IMR-90 (cell line): ENCODE measurements around the gene TUBGCP6. TPM values are rescaled to one million over a fixed set of nuclear protein-coding genes. Genes with fewer than 3 reads are reported as not detected.

Experiments used
- ATAC-seq: fragments of 200-7000 bp; cut with Tn5 transposase; 2 replicates; pipeline ENCODE4 v1.9.1; 2020; ENCODE audit warnings: low read depth, mild to moderate bottlenecking, moderate library complexity
- BruUV-seq: library from RNA; stranded (reverse); fragments of 400-500 nt; replicated peaks from 2 replicates; lab custom pipeline; 2021; lab: Mats Ljungman, UMichigan
- CTCF ChIA-PET: fragments of 300-600 bp; formaldehyde crosslinking; extraction: SDS; loops from one replicate; lab custom pipeline; 2021; ENCODE audit warnings: antibody characterized with exemption; lab: Yijun Ruan, JAX
- POLR2A ChIA-PET: fragments of 300-600 bp; sonication (Branson Sonifier 250); formaldehyde crosslinking; loops from one replicate; lab custom pipeline; 2022; ENCODE audit warnings: antibody characterized with exemption; ENCODE audit not compliant: unreplicated experiment; lab: Charles Lee
- DNase-seq: peaks from one replicate; pipeline ENCODE4 v3.0.0; 2013
- H2AFZ ChIP-seq: replicated peaks from 2 replicates; pipeline ENCODE3; 2013; ENCODE audit warnings: low read length, mild to moderate bottlenecking; ENCODE audit not compliant: poor library complexity
- H2AK5ac ChIP-seq: 2 replicates; pipeline ENCODE4 v1.6.1; 2013; ENCODE audit warnings: low read depth, low read length, inconsistent platforms
- H2AK9ac ChIP-seq: replicated peaks from 2 replicates; pipeline ENCODE3; 2013; ENCODE audit warnings: mild to moderate bottlenecking, low read depth, low read length, moderate library complexity; ENCODE audit not compliant: poor library complexity
- H2BK120ac ChIP-seq: 2 replicates; pipeline ENCODE4 v1.6.1; 2013; ENCODE audit warnings: low read depth, low read length, inconsistent platforms
- H2BK15ac ChIP-seq: 3 replicates; pipeline ENCODE4 v1.6.1; 2013; ENCODE audit warnings: low read depth, low read length, inconsistent platforms
- H2BK20ac ChIP-seq: 2 replicates; pipeline ENCODE4 v1.6.1; 2013; ENCODE audit warnings: low read depth, mild to moderate bottlenecking, inconsistent platforms, low read length, moderate library complexity
- H2BK5ac ChIP-seq: 2 replicates; pipeline ENCODE4 v1.6.1; 2013; ENCODE audit warnings: mild to moderate bottlenecking, low read depth, low read length, inconsistent platforms; ENCODE audit not compliant: poor library complexity, severe bottlenecking
- H3K14ac ChIP-seq: replicated peaks from 2 replicates; pipeline ENCODE4 v1.6.1; 2013; ENCODE audit warnings: low read depth, low read length, inconsistent platforms
- H3K18ac ChIP-seq: 2 replicates; pipeline ENCODE4 v1.6.1; 2013; ENCODE audit warnings: low read depth, low read length, control low read depth
- H3K23ac ChIP-seq: 2 replicates; pipeline ENCODE4 v1.6.1; 2013; ENCODE audit warnings: low read depth, low read length, inconsistent platforms
- H3K27ac ChIP-seq: 2 replicates; pipeline ENCODE4 v1.5.1; 2013; ENCODE audit warnings: mild to moderate bottlenecking, control low read depth, low read length; ENCODE audit not compliant: insufficient read depth
- H3K27me3 ChIP-seq: 2 replicates; pipeline ENCODE4 v1.6.1; 2013; ENCODE audit warnings: low read length; ENCODE audit not compliant: control insufficient read depth, insufficient read depth
- H3K36me3 ChIP-seq: 2 replicates; pipeline ENCODE4 v1.6.1; 2013; ENCODE audit warnings: low read length, mixed read lengths; ENCODE audit not compliant: control insufficient read depth, insufficient read depth
- H3K4ac ChIP-seq: 2 replicates; pipeline ENCODE4 v1.6.1; 2013; ENCODE audit warnings: low read depth, low read length, inconsistent platforms
- H3K4me1 ChIP-seq: 2 replicates; pipeline ENCODE4 v1.6.1; 2013; ENCODE audit warnings: low read length, mixed read lengths; ENCODE audit not compliant: control insufficient read depth, insufficient read depth
- H3K4me2 ChIP-seq: 2 replicates; pipeline ENCODE4 v1.6.1; 2013; ENCODE audit warnings: low read depth, mild to moderate bottlenecking, control low read depth, low read length, moderate library complexity
- H3K4me3 ChIP-seq: 2 replicates; pipeline ENCODE4 v1.5.1; 2013; ENCODE audit warnings: low read depth, mild to moderate bottlenecking, control low read depth, low read length, moderate library complexity; ENCODE audit not compliant: insufficient read depth
- H3K56ac ChIP-seq: 2 replicates; pipeline ENCODE4 v1.6.1; 2013; ENCODE audit warnings: low read length, inconsistent platforms; ENCODE audit not compliant: insufficient read depth; ENCODE audit errors: extremely low read depth
- H3K79me1 ChIP-seq, 2 experiments: 2 replicates each; pipeline ENCODE4 v1.6.1; 2013; ENCODE audit warnings: low read length in 2 of 2, inconsistent platforms in 1 of 2, low read depth in 1 of 2
- H3K9ac ChIP-seq: 2 replicates; pipeline ENCODE4 v1.6.1; 2013; ENCODE audit warnings: low read depth, low read length, control low read depth
- H3K9me1 ChIP-seq: 2 replicates; pipeline ENCODE4 v1.6.1; 2013; ENCODE audit warnings: low read length, inconsistent platforms; ENCODE audit not compliant: insufficient read depth
- H3K9me3 ChIP-seq: 2 replicates; pipeline ENCODE4 v1.6.1; 2013; ENCODE audit warnings: low read length; ENCODE audit not compliant: control insufficient read depth, insufficient read depth
- H4K20me1 ChIP-seq: 2 replicates; pipeline ENCODE4 v1.6.1; 2013; ENCODE audit warnings: low read length, inconsistent platforms; ENCODE audit not compliant: insufficient read depth
- H4K5ac ChIP-seq: 2 replicates; pipeline ENCODE4 v1.6.1; 2013; ENCODE audit warnings: mild to moderate bottlenecking, low read depth, low read length, control low read depth
- H4K8ac ChIP-seq, 2 experiments: 2 replicates each; pipeline ENCODE4 v1.6.1; 2013; ENCODE audit warnings: low read depth in 2 of 2, low read length in 2 of 2, control low read depth in 1 of 2, inconsistent platforms in 1 of 2
- H4K91ac ChIP-seq: 2 replicates; pipeline ENCODE4 v1.6.1; 2013; ENCODE audit warnings: low read depth, low read length, inconsistent platforms; ENCODE audit not compliant: insufficient read depth
- POLR2A ChIP-seq: IDR thresholded peaks from 2 replicates; pipeline ENCODE4 v1.6.1; 2012; ENCODE audit warnings: mild to moderate bottlenecking, low read depth, low read length
- WGBS, 2 experiments: methylation state at CpG; one replicate each; pipeline versions ENCODE4 v1.1.5 to v1.1.7; 2013; ENCODE audit warnings: missing lambda C conversion rate in 2 of 2; ENCODE audit not compliant: insufficient read length in 1 of 2; ENCODE audit errors: extremely low coverage in 2 of 2; 5-methylcytosine and 5-hydroxymethylcytosine counted together
- dilution Hi-C: fragments of 300-500 bp; cut with HindIII; formaldehyde crosslinking; loops from one replicate; pipeline ENCODE4 v1.14.3; 2018; ENCODE audit warnings: low sequenced_read_pairs; ENCODE audit not compliant: unreplicated experiment
- in situ Hi-C: fragments of 300-500 bp; cut with MboI; formaldehyde crosslinking; loops from 3 replicates; pipeline ENCODE4 v1.14.3; 2019; ENCODE audit warnings: low sequenced_read_pairs, inconsistent platforms, mixed read lengths
- intact Hi-C: fragments of 100-400 bp; cut with micrococcal nuclease; formaldehyde crosslinking; loops from 2 replicates; pipeline ENCODE4 v1.10.0; 2022
- polyA plus RNA-seq, 3 experiments: library from polyadenylated mRNA; depleted of rRNA; stranded (reverse); fragments of >200 nt; gene quantifications; 2 replicates each; pipeline ENCODE4 v1.2.3, GENCODE V29; 2012; ENCODE audit warnings: low replicate concordance in 1 of 3
- total RNA-seq: library from RNA; depleted of rRNA; stranded (reverse); fragments of >200 nt; gene quantifications from 2 replicates; pipeline ENCODE4 v1.2.3, GENCODE V29; 2012
- TF ChIP-seq, protein P1 (sequence below): fragments of 150-350 bp; IDR thresholded peaks from 2 replicates; pipeline ENCODE4 v1.6.1; 2016; ENCODE audit warnings: low read depth, mild to moderate bottlenecking, low read length, moderate library complexity, borderline replicate concordance

Gene TUBGCP6
- total and polyA plus RNA-seq, 2 of the 4 experiments (the other 2 are of a cell fraction) = 10.8 to 28.6 TPM

DNA sequence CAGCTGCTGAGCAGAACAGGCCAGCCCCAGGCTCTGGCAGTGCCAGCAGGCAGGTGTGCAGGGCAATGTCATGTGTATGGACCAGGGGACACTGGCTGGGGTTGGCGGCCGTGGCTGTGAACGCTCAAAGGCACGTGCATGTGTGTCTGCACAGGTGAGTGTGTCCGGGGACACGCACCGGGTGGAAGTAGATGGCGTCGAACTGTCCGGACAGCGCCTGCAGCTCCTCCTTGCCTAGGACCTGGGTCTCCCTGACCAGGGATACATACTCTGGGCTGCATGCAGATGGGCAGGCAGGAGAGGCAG lies 5.4 kb upstream of the TUBGCP6 start:
- peak overlapping the region; percentile 64 for H3K4me2 ChIP-seq
- peak overlapping the region; percentile 77 for H2AK5ac ChIP-seq
- H3K4me3 ChIP-seq = peak overlapping the region; percentile 88
- ATAC-seq (no peak), DNase-seq (no peak)
- H3K23ac ChIP-seq = no peak overlapping the region
- no peak overlapping the region for H2BK15ac ChIP-seq
- 0 out of 2 replicates have a peak overlapping the region, but pooled peaks have one; percentile 8 for H4K5ac ChIP-seq
- H4K91ac ChIP-seq = no peak overlapping the region
- POLR2A ChIA-PET = no interaction called here
- H2BK5ac ChIP-seq = peak overlapping the region; percentile 6
- peaks cover 38% of the 10 kb centered on the region for H3K36me3 ChIP-seq
- 0 out of 2 replicates have a peak, but pooled peaks cover 3% of the 10 kb centered on the region for H3K9me1 ChIP-seq
- no peak overlapping the region for H2BK120ac ChIP-seq
- in situ Hi-C loops = loop anchor here (5.0 kb wide), 1 partner anchor 77 kb away; the partner anchor contains the start of gene DENND6B
- no peak overlapping the region for H3K56ac ChIP-seq
- H3K14ac ChIP-seq = no peak overlapping the region
- CTCF ChIA-PET = no interaction called here
- 0 out of 2 replicates have a peak overlapping the region, but pooled peaks have one; percentile 91 for H3K4ac ChIP-seq
- H3K27me3 ChIP-seq = no peaks in the 10 kb centered on the region
- peak overlapping the region; percentile 82 for H3K9ac ChIP-seq
- peaks cover 21% of the 10 kb centered on the region for H4K20me1 ChIP-seq
- H3K4me1 ChIP-seq = peaks cover 15% of the 10 kb centered on the region
- no TSS peak for BruUV-seq
- no peaks in the 10 kb centered on the region for H3K9me3 ChIP-seq
- H3K79me1 ChIP-seq = peaks cover 9 to 42% of the 10 kb centered on the region in 2 experiments; a peak in 3 of 4 replicates
- TF ChIP-seq POLR2A = peak; percentile 11; the same call in 1 of the 2 replicates
- TF ChIP-seq, protein P1, sequence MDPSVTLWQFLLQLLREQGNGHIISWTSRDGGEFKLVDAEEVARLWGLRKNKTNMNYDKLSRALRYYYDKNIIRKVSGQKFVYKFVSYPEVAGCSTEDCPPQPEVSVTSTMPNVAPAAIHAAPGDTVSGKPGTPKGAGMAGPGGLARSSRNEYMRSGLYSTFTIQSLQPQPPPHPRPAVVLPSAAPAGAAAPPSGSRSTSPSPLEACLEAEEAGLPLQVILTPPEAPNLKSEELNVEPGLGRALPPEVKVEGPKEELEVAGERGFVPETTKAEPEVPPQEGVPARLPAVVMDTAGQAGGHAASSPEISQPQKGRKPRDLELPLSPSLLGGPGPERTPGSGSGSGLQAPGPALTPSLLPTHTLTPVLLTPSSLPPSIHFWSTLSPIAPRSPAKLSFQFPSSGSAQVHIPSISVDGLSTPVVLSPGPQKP = no peak
- intact Hi-C loops = no loop called here
- H2BK20ac ChIP-seq = no peak overlapping the region
- no peak overlapping the region; a peak in 1 of 4 replicates for H4K8ac ChIP-seq
- 75% methylated on average over 11 of the region's 11 CpGs; no CpG with 5 or more reads in 1 of the 2 experiments for WGBS, 2 experiments
- H3K27ac ChIP-seq = peak overlapping the region; percentile 28
- peak overlapping the region; percentile 52 for H2AK9ac ChIP-seq
- dilution Hi-C loops = no loop called here
- no peak overlapping the region for H3K18ac ChIP-seq
- peak overlapping the region; percentile 56 for H2AFZ ChIP-seq
